Measurements from ENCODE around the gene TNIP3.

TNIP3 gene

GRCh38 chr4:121192013-121192412, 27.9 kb upstream of the TNIP3 start:
- H3K4me3 ChIP-seq (ENCODE audit: low read length in 2 of 2) = no peak overlapping the region
- H3K36me3 ChIP-seq (ENCODE audit: control insufficient read depth in 2 of 2, insufficient read depth in 2 of 2, low read length in 2 of 2) = no peaks in the 10 kb centered on the region
- H3K27ac ChIP-seq (ENCODE audit: low read depth in 2 of 2, low read length in 2 of 2) = no peak overlapping the region
- H3K27me3 ChIP-seq (ENCODE audit: control insufficient read depth in 2 of 2, insufficient read depth in 2 of 2, low read length in 2 of 2) = no peaks in the 10 kb centered on the region
- H3K4me1 ChIP-seq (ENCODE audit: control insufficient read depth in 2 of 2, insufficient read depth in 2 of 2, low read length in 2 of 2) = no peaks in the 10 kb centered on the region
- no peak overlapping the region for H3K9ac ChIP-seq (ENCODE audit: low read depth in 1 of 2, low read length in 2 of 2)
- no peaks in the 10 kb centered on the region for H3K9me3 ChIP-seq (ENCODE audit: control insufficient read depth in 2 of 2, low read length in 2 of 2)

DNA sequence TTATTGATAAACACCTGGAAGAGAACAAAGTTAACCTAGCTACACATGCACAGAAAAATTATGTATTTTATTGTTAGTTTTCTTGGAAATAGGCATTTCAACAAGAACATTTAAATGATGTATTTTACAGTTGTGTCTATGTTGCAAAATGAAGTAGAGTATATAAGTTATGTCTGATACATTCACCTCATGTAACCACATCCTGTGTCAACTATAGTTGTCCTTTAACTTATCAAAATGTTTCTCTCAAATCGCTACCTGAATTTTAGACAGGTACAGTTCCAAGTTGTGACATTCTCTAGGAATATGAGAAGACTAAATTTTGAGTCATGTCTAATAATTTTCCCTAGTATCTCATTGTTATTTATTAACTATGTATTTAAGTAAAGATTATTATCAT, 27.2 kb upstream of the TNIP3 start:
- Histone ChIP-seq H3K9ac (ENCODE audit: low read depth in 1 of 2, low read length in 2 of 2) (peak overlapping the region in 1 of 2 donors; percentile 27), H3K36me3 (ENCODE audit: control insufficient read depth in 2 of 2, insufficient read depth in 2 of 2, low read length in 2 of 2) (no peaks in the 10 kb centered on the region), H3K27me3 (ENCODE audit: control insufficient read depth in 2 of 2, insufficient read depth in 2 of 2, low read length in 2 of 2) (no peaks in the 10 kb centered on the region), H3K27ac (ENCODE audit: low read depth in 2 of 2, low read length in 2 of 2) (no peak overlapping the region), H3K4me1 (ENCODE audit: control insufficient read depth in 2 of 2, insufficient read depth in 2 of 2, low read length in 2 of 2) (no peaks in the 10 kb centered on the region), H3K4me3 (ENCODE audit: low read length in 2 of 2) (no peak overlapping the region), H3K9me3 (ENCODE audit: control insufficient read depth in 2 of 2, low read length in 2 of 2) (no peaks in the 10 kb centered on the region)

- Histone ChIP-seq H3K4me3 (ENCODE audit: low read length in 2 of 2) (no peak overlapping the region), H3K27me3 (ENCODE audit: control insufficient read depth in 2 of 2, insufficient read depth in 2 of 2, low read length in 2 of 2) (no peaks in the 10 kb centered on the region), H3K36me3 (ENCODE audit: control insufficient read depth in 2 of 2, insufficient read depth in 2 of 2, low read length in 2 of 2) (no peaks in the 10 kb centered on the region), H3K4me1 (ENCODE audit: control insufficient read depth in 2 of 2, insufficient read depth in 2 of 2, low read length in 2 of 2) (no peaks in the 10 kb centered on the region), H3K9ac (ENCODE audit: low read depth in 1 of 2, low read length in 2 of 2) (no peak overlapping the region), H3K27ac (ENCODE audit: low read depth in 2 of 2, low read length in 2 of 2) (peak overlapping the region in 1 of 2 donors; percentile 26), H3K9me3 (ENCODE audit: control insufficient read depth in 2 of 2, low read length in 2 of 2) (no peaks in the 10 kb centered on the region)
Observed at GRCh38 chr4:121190389-121190788, 26.3 kb upstream of the TNIP3 start.

GRCh38 chr4:121189326-121190215, 25.4 kb upstream of the TNIP3 start:
- Histone ChIP-seq H3K9ac (ENCODE audit: low read depth in 1 of 2, low read length in 2 of 2) (no peak overlapping the region), H3K36me3 (ENCODE audit: control insufficient read depth in 2 of 2, insufficient read depth in 2 of 2, low read length in 2 of 2) (no peaks in the 10 kb centered on the region), H3K27ac (ENCODE audit: low read depth in 2 of 2, low read length in 2 of 2) (peak overlapping the region in 1 of 2 donors; percentile 11), H3K4me1 (ENCODE audit: control insufficient read depth in 2 of 2, insufficient read depth in 2 of 2, low read length in 2 of 2) (no peaks in the 10 kb centered on the region), H3K27me3 (ENCODE audit: control insufficient read depth in 2 of 2, insufficient read depth in 2 of 2, low read length in 2 of 2) (no peaks in the 10 kb centered on the region), H3K9me3 (ENCODE audit: control insufficient read depth in 2 of 2, low read length in 2 of 2) (no peaks in the 10 kb centered on the region), H3K4me3 (ENCODE audit: low read length in 2 of 2) (no peak overlapping the region)

DNA sequence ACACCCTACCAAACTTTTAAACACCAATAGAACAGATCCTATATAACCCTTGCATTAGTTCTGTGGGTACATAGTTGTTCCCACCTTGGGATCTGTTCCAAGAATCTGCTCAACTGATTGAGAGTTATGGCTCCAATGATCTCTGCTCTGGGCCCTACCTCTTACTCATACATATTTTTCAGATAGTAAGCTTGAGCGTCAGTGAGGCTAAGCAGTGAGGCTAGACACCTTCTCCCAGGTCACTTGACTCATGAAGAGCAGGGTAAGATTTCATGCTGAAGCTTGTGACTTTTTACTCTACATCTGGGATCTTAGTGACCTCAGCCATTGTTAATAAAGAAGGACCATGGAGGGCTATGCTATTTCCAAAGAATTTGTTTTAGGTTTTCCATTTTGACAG, 23.1 kb upstream of the TNIP3 start:
- Histone ChIP-seq H3K4me1 (ENCODE audit: control insufficient read depth in 2 of 2, insufficient read depth in 2 of 2, low read length in 2 of 2) (peaks cover 0 to 4% of the 10 kb centered on the region in 2 donors), H3K36me3 (ENCODE audit: control insufficient read depth in 2 of 2, insufficient read depth in 2 of 2, low read length in 2 of 2) (no peaks in the 10 kb centered on the region), H3K27ac (ENCODE audit: low read depth in 2 of 2, low read length in 2 of 2) (no peak overlapping the region), H3K27me3 (ENCODE audit: control insufficient read depth in 2 of 2, insufficient read depth in 2 of 2, low read length in 2 of 2) (no peaks in the 10 kb centered on the region), H3K4me3 (ENCODE audit: low read length in 2 of 2) (no peak overlapping the region), H3K9me3 (ENCODE audit: control insufficient read depth in 2 of 2, low read length in 2 of 2) (no peaks in the 10 kb centered on the region), H3K9ac (ENCODE audit: low read depth in 1 of 2, low read length in 2 of 2) (no peak overlapping the region)

- no peak overlapping the region for H3K9ac ChIP-seq (ENCODE audit: low read depth in 1 of 2, low read length in 2 of 2)
- no peak overlapping the region for H3K27ac ChIP-seq (ENCODE audit: low read depth in 2 of 2, low read length in 2 of 2)
- peaks cover 0 to 12% of the 10 kb centered on the region in 2 donors for H3K4me1 ChIP-seq (ENCODE audit: control insufficient read depth in 2 of 2, insufficient read depth in 2 of 2, low read length in 2 of 2)
- H3K36me3 ChIP-seq (ENCODE audit: control insufficient read depth in 2 of 2, insufficient read depth in 2 of 2, low read length in 2 of 2) = no peaks in the 10 kb centered on the region
- H3K27me3 ChIP-seq (ENCODE audit: control insufficient read depth in 2 of 2, insufficient read depth in 2 of 2, low read length in 2 of 2) = no peaks in the 10 kb centered on the region
- H3K9me3 ChIP-seq (ENCODE audit: control insufficient read depth in 2 of 2, low read length in 2 of 2) = no peaks in the 10 kb centered on the region
- H3K4me3 ChIP-seq (ENCODE audit: low read length in 2 of 2) = no peak overlapping the region
Observed at GRCh38 chr4:121185960-121186359, 21.8 kb upstream of the TNIP3 start.

DNA sequence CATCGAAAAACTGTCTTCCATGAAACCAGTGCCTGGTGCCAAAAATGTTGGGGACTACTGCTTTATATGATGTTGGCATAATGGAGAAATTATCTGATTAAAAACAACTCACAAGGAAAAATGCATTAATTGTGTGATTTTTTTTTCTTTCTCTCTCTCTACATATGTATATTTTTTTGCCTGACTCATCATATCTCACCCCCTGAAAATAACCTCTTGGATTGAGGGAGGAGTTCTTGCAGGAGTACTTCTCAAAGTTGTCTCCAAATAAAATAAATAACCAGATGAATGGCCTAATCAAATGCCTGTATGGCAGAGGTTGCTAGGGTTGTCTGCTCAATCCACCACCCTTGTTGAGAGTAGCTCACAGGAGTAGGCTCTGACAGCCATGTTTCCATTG, 19.9 kb upstream of the TNIP3 start:
- peaks cover 0 to 12% of the 10 kb centered on the region in 2 donors for H3K4me1 ChIP-seq (ENCODE audit: control insufficient read depth in 2 of 2, insufficient read depth in 2 of 2, low read length in 2 of 2)
- no peak overlapping the region for H3K9ac ChIP-seq (ENCODE audit: low read depth in 1 of 2, low read length in 2 of 2)
- H3K4me3 ChIP-seq (ENCODE audit: low read length in 2 of 2) = no peak overlapping the region
- H3K36me3 ChIP-seq (ENCODE audit: control insufficient read depth in 2 of 2, insufficient read depth in 2 of 2, low read length in 2 of 2) = no peaks in the 10 kb centered on the region
- no peaks in the 10 kb centered on the region for H3K27me3 ChIP-seq (ENCODE audit: control insufficient read depth in 2 of 2, insufficient read depth in 2 of 2, low read length in 2 of 2)
- no peak overlapping the region for H3K27ac ChIP-seq (ENCODE audit: low read depth in 2 of 2, low read length in 2 of 2)
- no peaks in the 10 kb centered on the region for H3K9me3 ChIP-seq (ENCODE audit: control insufficient read depth in 2 of 2, low read length in 2 of 2)

DNA sequence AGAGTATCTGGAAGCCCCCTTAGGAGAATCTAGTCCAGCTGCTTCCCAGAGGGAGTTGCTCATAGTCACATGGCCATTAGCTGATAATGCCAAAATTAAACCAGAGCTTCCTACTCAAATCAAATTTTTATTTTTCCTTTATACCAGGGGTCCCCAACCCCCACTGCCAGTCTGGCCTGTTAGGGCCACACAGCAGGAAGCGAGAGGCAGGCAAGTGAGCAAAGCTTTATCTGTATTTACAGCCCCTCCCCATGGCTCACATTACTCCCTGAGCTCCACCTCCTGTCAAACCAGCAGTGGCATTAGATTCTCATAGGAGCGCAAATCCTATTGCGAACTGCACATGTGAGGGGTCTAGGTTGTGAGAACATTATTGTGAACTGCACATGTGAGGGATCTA, 19.2 kb upstream of the TNIP3 start:
- Histone ChIP-seq H3K36me3 (ENCODE audit: control insufficient read depth in 2 of 2, insufficient read depth in 2 of 2, low read length in 2 of 2) (no peaks in the 10 kb centered on the region), H3K9ac (ENCODE audit: low read depth in 1 of 2, low read length in 2 of 2) (no peak overlapping the region), H3K27me3 (ENCODE audit: control insufficient read depth in 2 of 2, insufficient read depth in 2 of 2, low read length in 2 of 2) (no peaks in the 10 kb centered on the region), H3K4me1 (ENCODE audit: control insufficient read depth in 2 of 2, insufficient read depth in 2 of 2, low read length in 2 of 2) (peaks cover 0 to 12% of the 10 kb centered on the region in 2 donors), H3K27ac (ENCODE audit: low read depth in 2 of 2, low read length in 2 of 2) (no peak overlapping the region), H3K9me3 (ENCODE audit: control insufficient read depth in 2 of 2, low read length in 2 of 2) (no peaks in the 10 kb centered on the region), H3K4me3 (ENCODE audit: low read length in 2 of 2) (no peak overlapping the region)

GRCh38 chr4:121182296-121182695, 18.2 kb upstream of the TNIP3 start:
- Histone ChIP-seq H3K4me1 (ENCODE audit: control insufficient read depth in 2 of 2, insufficient read depth in 2 of 2, low read length in 2 of 2) (peaks cover 0 to 12% of the 10 kb centered on the region in 2 donors), H3K27me3 (ENCODE audit: control insufficient read depth in 2 of 2, insufficient read depth in 2 of 2, low read length in 2 of 2) (no peaks in the 10 kb centered on the region), H3K36me3 (ENCODE audit: control insufficient read depth in 2 of 2, insufficient read depth in 2 of 2, low read length in 2 of 2) (no peaks in the 10 kb centered on the region), H3K4me3 (ENCODE audit: low read length in 2 of 2) (peak overlapping the region; percentile 56 to 58), H3K9ac (ENCODE audit: low read depth in 1 of 2, low read length in 2 of 2) (peak overlapping the region; percentile 26 to 61), H3K9me3 (ENCODE audit: control insufficient read depth in 2 of 2, low read length in 2 of 2) (no peaks in the 10 kb centered on the region), H3K27ac (ENCODE audit: low read depth in 2 of 2, low read length in 2 of 2) (peak overlapping the region; percentile 43 to 82)

- H3K4me3 ChIP-seq (ENCODE audit: low read length in 2 of 2) = peak overlapping the region in 1 of 2 donors; percentile 10
- H3K9me3 ChIP-seq (ENCODE audit: control insufficient read depth in 2 of 2, low read length in 2 of 2) = no peaks in the 10 kb centered on the region
- no peaks in the 10 kb centered on the region for H3K36me3 ChIP-seq (ENCODE audit: control insufficient read depth in 2 of 2, insufficient read depth in 2 of 2, low read length in 2 of 2)
- no peaks in the 10 kb centered on the region for H3K27me3 ChIP-seq (ENCODE audit: control insufficient read depth in 2 of 2, insufficient read depth in 2 of 2, low read length in 2 of 2)
- peak overlapping the region; percentile 11 to 82 for H3K27ac ChIP-seq (ENCODE audit: low read depth in 2 of 2, low read length in 2 of 2)
- H3K9ac ChIP-seq (ENCODE audit: low read depth in 1 of 2, low read length in 2 of 2) = peak overlapping the region in 1 of 2 donors; percentile 15
- H3K4me1 ChIP-seq (ENCODE audit: control insufficient read depth in 2 of 2, insufficient read depth in 2 of 2, low read length in 2 of 2) = peaks cover 0 to 14% of the 10 kb centered on the region in 2 donors
Observed at GRCh38 chr4:121181493-121181892, 17.4 kb upstream of the TNIP3 start.

All from mucosa of rectum (tissue), 2 donors.